Measurements from ENCODE around the gene PQBP1. TPM values are rescaled to one million over a fixed set of nuclear protein-coding genes. Genes with fewer than 3 reads are reported as not detected.

PQBP1 gene
- total and polyA plus RNA-seq, 8 donors = 4.7 to 148 (median 92.7) TPM

DNA sequence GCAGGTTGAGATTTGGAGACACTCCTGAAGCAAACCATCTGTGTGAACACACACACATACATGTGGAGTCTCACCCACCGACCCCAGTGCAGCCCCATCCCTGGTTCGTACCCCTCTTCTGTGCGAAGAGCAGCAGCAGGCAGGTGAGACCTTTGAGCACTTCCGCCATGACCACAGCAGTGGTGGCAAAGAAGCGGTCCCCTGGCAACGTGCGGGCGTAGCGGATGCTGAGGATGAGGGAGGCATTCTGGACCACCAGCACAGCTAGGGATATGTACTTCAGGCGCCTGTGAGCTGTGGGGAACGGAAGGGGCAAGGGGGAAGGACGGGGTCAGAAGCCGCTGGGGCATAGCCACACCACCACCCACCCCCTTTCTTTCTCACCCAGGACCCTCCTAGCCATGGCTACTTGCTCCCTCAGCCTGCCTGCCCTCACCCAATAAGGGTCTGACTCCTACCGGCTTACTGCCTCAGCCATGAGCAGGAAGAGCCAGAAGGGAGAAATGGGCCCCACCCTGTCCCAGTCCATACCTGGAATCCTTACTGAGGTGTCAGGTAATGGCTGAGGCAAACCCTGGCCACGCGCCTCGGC lies 12.1 kb downstream of the PQBP1 start:
- Histone ChIP-seq H3K9me3 (peaks cover 0 to 10% (median 0%) of the 10 kb centered on the region in 4 donors), H3K4me1 (peaks cover 0 to 24% (median 9%) of the 10 kb centered on the region in 4 donors), H3K36me3 (peaks cover 0 to 52% (median 40%) of the 10 kb centered on the region in 4 donors), H3K27ac (no peak overlapping the region), H3K27me3 (no peaks in the 10 kb centered on the region), H3K4me3 (no peak overlapping the region)
- DNase-seq = no peak
- intact Hi-C loops (cut with DNase I; ENCODE audit: low total_unique reads) = no loop called here
- WGBS, 5 donors = 82 to 93% (median 89%) methylated on average over 4 to 17 of the region's 17 CpGs
- TF ChIP-seq CTCF (IDR thresholded peaks at IDR 0.05) (no peak), EP300 (IDR thresholded peaks at IDR 0.05) (no peak), POLR2AphosphoS5 (IDR thresholded peaks at IDR 0.05) (no peak), POLR2A (IDR thresholded peaks at IDR 0.05) (no peak)

- Histone ChIP-seq H3K27ac (peak overlapping the region; percentile 82 to 89 (median 88)), H3K27me3 (no peaks in the 10 kb centered on the region), H3K9me3 (peaks cover 0 to 10% (median 0%) of the 10 kb centered on the region in 4 donors), H3K36me3 (peaks cover 0 to 50% (median 39%) of the 10 kb centered on the region in 4 donors), H3K4me3 (peak overlapping the region; percentile 54 to 78 (median 60)), H3K4me1 (peaks cover 0 to 24% (median 9%) of the 10 kb centered on the region in 4 donors)
- intact Hi-C loops (cut with DNase I; ENCODE audit: low total_unique reads) = no loop called here
- peak in 1 of 2 donors; percentile 28 for DNase-seq
- TF ChIP-seq POLR2AphosphoS5 (IDR thresholded peaks at IDR 0.05) (no peak), CTCF (IDR thresholded peaks at IDR 0.05) (no peak), EP300 (IDR thresholded peaks at IDR 0.05) (no peak), POLR2A (IDR thresholded peaks at IDR 0.05) (no peak)
- WGBS, 5 donors = 0 to 28% (median 5%) methylated on average over 12 of the region's 12 CpGs
These were observed 13.2 kb downstream of the PQBP1 start for GRCh38 chrX:48910926-48911411.

GRCh38 chrX:48911412-48912182 lies 13.9 kb downstream of the PQBP1 start, which contains the start of gene SLC35A2:
SLC35A2 (minus strand) TSS chrX:48911646; CDS start chrX:48911636, 10 bp downstream.
- H3K27me3 ChIP-seq = no peaks in the 10 kb centered on the region
- peak within 1 kb of the TSS; percentile 54 to 78 (median 60) for H3K4me3 ChIP-seq
- intact Hi-C loops (cut with DNase I; ENCODE audit: low total_unique reads) = no loop called here
- TF ChIP-seq EP300 (IDR thresholded peaks at IDR 0.05) (no peak), POLR2AphosphoS5 (IDR thresholded peaks at IDR 0.05) (peak; percentile 48 to 92 (median 85)), CTCF (IDR thresholded peaks at IDR 0.05) (no peak), POLR2A (IDR thresholded peaks at IDR 0.05) (peak in 2 of 4 donors; percentile 11 to 15)
- peak; percentile 88 to 93 for DNase-seq
- 0 to 48% (median 5%) methylated on average over 27 to 60 of the region's 60 CpGs for WGBS, 5 donors
- H3K4me1 ChIP-seq = peaks cover 0 to 24% (median 11%) of the 10 kb centered on the region in 4 donors
- peaks cover 0 to 10% (median 0%) of the 10 kb centered on the region in 4 donors for H3K9me3 ChIP-seq
- H3K27ac ChIP-seq = peak within 1 kb of the TSS; percentile 82 to 89 (median 88)
- H3K36me3 ChIP-seq = peaks cover 0 to 43% (median 33%) of the 10 kb centered on the region in 4 donors

- intact Hi-C loops (cut with DNase I; ENCODE audit: low total_unique reads) = no loop called here
- Histone ChIP-seq H3K9me3 (peaks cover 0 to 10% (median 0%) of the 10 kb centered on the region in 4 donors), H3K4me3 (no peak overlapping the region), H3K36me3 (peaks cover 0 to 29% (median 27%) of the 10 kb centered on the region in 4 donors), H3K27me3 (no peaks in the 10 kb centered on the region), H3K4me1 (peaks cover 0 to 32% (median 22%) of the 10 kb centered on the region in 4 donors), H3K27ac (no peak overlapping the region)
- TF ChIP-seq POLR2AphosphoS5 (IDR thresholded peaks at IDR 0.05) = no peak
- TF ChIP-seq EP300 (IDR thresholded peaks at IDR 0.05) = no peak
- no peak for TF ChIP-seq CTCF (IDR thresholded peaks at IDR 0.05)
- TF ChIP-seq POLR2A (IDR thresholded peaks at IDR 0.05) = no peak
- no peak for DNase-seq
- WGBS, 5 donors = 83 to 92% (median 88%) methylated on average over 4 to 5 of the region's 5 CpGs
These were observed 16.1 kb downstream of the PQBP1 start for GRCh38 chrX:48913605-48914366.
